ENCODE results near the gene FHL1. TPM values are rescaled to one million over a fixed set of nuclear protein-coding genes. Genes with fewer than 3 reads are reported as not detected.

Gene FHL1
- total RNA-seq, 1 donor from 2014 or later = 337 TPM

GRCh38 chrX:136146614-136147314 is 569 bp upstream of the FHL1 start:
- Histone ChIP-seq H3K36me3 (no peaks in the 10 kb centered on the region), H3K4me1 (no peaks in the 10 kb centered on the region), H3K27ac (peak overlapping the region; percentile 77), H3K4me3 (peak overlapping the region; percentile 62 to 69), H3K9me3 (no peaks in the 10 kb centered on the region), H3K27me3 (no peaks in the 10 kb centered on the region)
- TF ChIP-seq POLR2AphosphoS5 (IDR thresholded peaks at IDR 0.05; ENCODE audit: insufficient read depth in 1 of 2, low read depth in 1 of 2) = no peak
- peak in 1 of 2 donors; percentile 26 for TF ChIP-seq POLR2A (IDR thresholded peaks at IDR 0.05)
- TF ChIP-seq CTCF (IDR thresholded peaks at IDR 0.05) = no peak
- DNase-seq (ENCODE audit: extremely low spot score in 2 of 2) = no peak
- intact Hi-C loops (cut with DNase I) = no loop called here

GRCh38 chrX:136147976-136148375 is 643 bp downstream of the FHL1 start:
- DNase-seq (ENCODE audit: extremely low spot score in 2 of 2) = no peak
- H3K4me1 ChIP-seq = no peaks in the 10 kb centered on the region
- H3K36me3 ChIP-seq = no peaks in the 10 kb centered on the region
- intact Hi-C loops (cut with DNase I) = no loop called here
- peak overlapping the region; percentile 62 to 69 for H3K4me3 ChIP-seq
- no peaks in the 10 kb centered on the region for H3K27me3 ChIP-seq
- H3K9me3 ChIP-seq = no peaks in the 10 kb centered on the region
- peak overlapping the region; percentile 80 for H3K27ac ChIP-seq
- TF ChIP-seq POLR2A (IDR thresholded peaks at IDR 0.05) (no peak), CTCF (IDR thresholded peaks at IDR 0.05) (no peak), POLR2AphosphoS5 (IDR thresholded peaks at IDR 0.05; ENCODE audit: insufficient read depth in 1 of 2, low read depth in 1 of 2) (no peak)

- no peak for DNase-seq (ENCODE audit: extremely low spot score in 2 of 2)
- Histone ChIP-seq H3K4me3 (peak overlapping the region; percentile 62 to 69), H3K36me3 (no peaks in the 10 kb centered on the region), H3K27me3 (no peaks in the 10 kb centered on the region), H3K4me1 (no peaks in the 10 kb centered on the region), H3K9me3 (no peaks in the 10 kb centered on the region), H3K27ac (peak overlapping the region; percentile 80)
- intact Hi-C loops (cut with DNase I) = no loop called here
- TF ChIP-seq POLR2A (IDR thresholded peaks at IDR 0.05) (no peak), POLR2AphosphoS5 (IDR thresholded peaks at IDR 0.05; ENCODE audit: insufficient read depth in 1 of 2, low read depth in 1 of 2) (no peak), CTCF (IDR thresholded peaks at IDR 0.05) (no peak)
Measured at GRCh38 chrX:136148391-136148790, 1.1 kb downstream of the FHL1 start.

- TF ChIP-seq CTCF (IDR thresholded peaks at IDR 0.05) = no peak
- TF ChIP-seq POLR2A (IDR thresholded peaks at IDR 0.05) = no peak
- TF ChIP-seq POLR2AphosphoS5 (IDR thresholded peaks at IDR 0.05; ENCODE audit: insufficient read depth in 1 of 2, low read depth in 1 of 2) = no peak
- intact Hi-C loops (cut with DNase I) = loop anchor here (10.0 kb wide), 1 partner anchor 120 kb away; no protein-coding TSS in a partner anchor
Measured at GRCh38 chrX:136154998-136155397, 7.7 kb downstream of the FHL1 start.

GRCh38 chrX:136156560-136157117 is 9.3 kb downstream of the FHL1 start:
- H3K27ac ChIP-seq = no peak overlapping the region
- H3K4me1 ChIP-seq = no peaks in the 10 kb centered on the region
- intact Hi-C loops (cut with DNase I) = loop anchor here (10.0 kb wide), 1 partner anchor 122 kb away; no protein-coding TSS in a partner anchor

More at GRCh38 chrX:136154998-136155397, 7.7 kb downstream of the FHL1 start:
- no peak for DNase-seq (ENCODE audit: extremely low spot score in 2 of 2)
- Histone ChIP-seq H3K4me1 (no peaks in the 10 kb centered on the region), H3K36me3 (no peaks in the 10 kb centered on the region), H3K4me3 (no peak overlapping the region), H3K9me3 (no peaks in the 10 kb centered on the region), H3K27ac (no peak overlapping the region), H3K27me3 (no peaks in the 10 kb centered on the region)

More at GRCh38 chrX:136156560-136157117, 9.3 kb downstream of the FHL1 start:
- TF ChIP-seq CTCF (IDR thresholded peaks at IDR 0.05) (no peak), POLR2AphosphoS5 (IDR thresholded peaks at IDR 0.05; ENCODE audit: insufficient read depth in 1 of 2, low read depth in 1 of 2) (no peak), POLR2A (IDR thresholded peaks at IDR 0.05) (no peak)
- Histone ChIP-seq H3K9me3 (no peaks in the 10 kb centered on the region), H3K4me3 (no peak overlapping the region), H3K36me3 (no peaks in the 10 kb centered on the region), H3K27me3 (no peaks in the 10 kb centered on the region)
- no peak for DNase-seq (ENCODE audit: extremely low spot score in 2 of 2)
